DMS53 treated with DMSO at 0.1 percent for 48 hours (cell line): ENCODE data around the gene CALD1.

ENCODE experiments used
- DNase-seq: peaks from one replicate; lab custom pipeline; 2025; ENCODE audit not compliant: unreplicated experiment; lab: John Stamatoyannopoulos, UW

The CALD1 gene

DNA sequence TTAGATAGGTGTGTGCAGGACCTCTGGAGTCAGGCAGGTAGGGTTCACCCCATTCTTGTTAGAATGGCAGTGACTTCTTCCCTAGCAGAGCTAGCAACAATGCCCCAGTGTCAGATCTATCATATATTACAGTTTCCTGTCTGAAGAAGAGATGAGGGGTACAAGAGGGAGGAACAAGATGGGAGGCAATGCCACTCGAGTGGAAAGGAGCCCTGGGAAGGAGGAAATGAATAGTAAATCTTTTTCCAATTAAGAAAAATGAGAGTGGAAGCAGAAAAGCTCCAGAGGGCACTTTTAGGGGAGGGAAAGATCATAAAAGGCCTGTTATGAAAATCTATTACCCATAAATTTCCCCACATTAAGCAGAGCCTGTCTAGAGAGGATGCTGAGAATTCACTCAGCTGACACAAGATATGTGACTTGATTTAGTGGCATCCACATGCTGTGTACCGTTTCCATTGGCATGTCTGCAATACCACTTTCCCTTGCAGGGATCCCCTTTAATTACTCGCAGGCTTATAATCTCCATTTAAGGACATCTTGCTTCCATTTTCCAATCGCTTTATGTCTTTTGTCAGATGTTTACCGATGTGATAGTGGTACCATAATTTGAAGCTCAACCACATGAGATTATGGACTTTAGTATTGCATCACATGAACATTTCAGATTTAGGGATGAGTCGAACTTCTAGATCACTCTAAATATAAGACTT lies 136.9 kb downstream of the CALD1 start:
- no peak for DNase-seq

DNA sequence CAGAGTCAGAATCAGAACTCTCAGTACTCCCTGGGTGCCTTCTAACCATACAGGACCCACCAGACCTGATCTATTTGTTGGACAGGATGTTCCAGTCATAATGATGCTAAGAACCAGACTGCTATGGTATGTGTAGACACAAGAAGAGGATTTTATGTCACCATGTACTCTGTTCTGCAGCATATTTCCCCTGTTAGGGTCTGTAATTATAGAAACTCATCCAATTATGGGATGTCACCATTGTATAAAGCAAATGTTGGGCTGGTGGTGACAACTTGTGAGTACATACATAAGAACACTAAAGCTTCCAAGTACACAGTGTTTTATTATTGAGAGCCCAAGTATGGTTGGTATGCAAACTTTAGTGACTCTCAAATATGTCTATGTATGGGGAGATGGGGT lies 139.8 kb downstream of the CALD1 start:
- no peak for DNase-seq

DNA sequence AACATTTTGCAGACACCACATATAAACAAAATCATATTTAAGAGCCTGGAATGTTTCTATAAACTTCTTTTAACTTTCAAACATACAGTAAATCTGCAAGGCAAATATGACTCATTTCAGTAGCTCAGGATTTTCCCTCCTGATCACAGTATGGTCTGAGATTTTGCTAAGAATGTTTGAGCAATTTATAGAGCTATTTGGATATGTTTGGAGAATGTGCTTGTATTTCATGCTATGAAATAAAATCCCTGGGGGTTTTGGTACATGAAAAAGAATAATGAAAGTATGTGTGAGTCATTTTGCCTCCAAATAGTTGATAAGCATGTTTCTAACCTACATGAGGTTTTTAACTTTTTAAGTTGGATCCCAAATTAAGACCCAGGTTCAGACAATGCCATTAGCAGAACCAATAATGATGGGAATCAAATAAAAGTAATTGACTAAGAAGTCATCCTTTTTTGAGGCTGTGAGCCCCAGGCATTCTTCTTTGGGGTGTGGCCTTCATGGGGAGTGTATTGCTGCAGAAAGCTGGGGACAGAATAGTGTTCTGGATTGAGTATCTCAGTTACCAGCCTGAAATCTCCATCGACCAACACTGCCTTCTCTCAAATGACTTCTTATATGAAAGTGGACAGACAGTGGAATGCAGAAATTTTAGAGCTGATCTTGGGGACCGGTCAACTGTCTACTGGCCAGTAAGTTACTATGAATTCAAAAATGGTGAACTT lies 140.8 kb downstream of the CALD1 start:
- DNase-seq = no peak

DNA sequence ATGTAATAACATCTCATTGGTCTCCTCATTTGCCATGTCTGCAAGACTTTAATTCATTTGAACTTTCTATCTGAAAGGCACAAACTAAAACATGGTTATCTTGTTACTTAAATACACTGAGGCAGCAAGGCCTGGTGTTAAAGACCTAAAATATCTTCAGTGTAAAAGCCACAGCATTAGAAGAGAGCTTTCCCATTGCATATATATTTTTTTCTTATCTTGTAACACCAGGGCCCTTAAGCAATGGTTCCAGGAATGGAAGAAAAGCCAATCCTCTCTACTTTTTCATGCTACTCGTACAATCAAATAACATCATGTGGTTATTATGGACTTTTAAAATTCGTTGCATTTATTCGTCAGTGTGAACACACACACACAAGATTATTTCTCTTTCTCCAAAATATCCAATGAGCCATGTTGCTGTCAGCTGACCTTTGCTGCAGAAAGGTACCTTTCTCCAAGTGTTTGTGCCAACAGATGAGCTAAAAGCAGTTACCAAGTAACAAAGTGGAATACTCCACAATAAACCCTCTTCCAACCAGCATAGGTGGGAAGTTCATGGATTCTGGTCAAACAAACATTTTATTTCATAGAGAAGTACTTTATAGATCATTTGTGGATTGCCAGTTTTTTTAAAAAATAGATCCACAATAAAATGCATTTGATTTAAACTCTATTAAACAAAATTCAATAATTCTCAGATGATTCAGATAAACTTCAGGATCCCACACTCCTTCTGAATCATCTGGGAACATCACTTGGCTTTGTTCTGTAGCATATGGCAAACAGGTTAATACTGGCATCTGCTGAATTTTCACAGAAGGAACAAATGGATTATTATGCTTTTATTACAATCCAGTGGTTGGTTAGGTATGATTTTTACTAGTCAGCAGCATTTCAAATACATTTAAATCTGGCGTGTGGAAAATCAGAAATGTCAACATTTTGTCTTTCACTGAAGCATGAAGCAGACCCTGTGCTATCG lies 143.6 kb downstream of the CALD1 start:
- no peak for DNase-seq

DNA sequence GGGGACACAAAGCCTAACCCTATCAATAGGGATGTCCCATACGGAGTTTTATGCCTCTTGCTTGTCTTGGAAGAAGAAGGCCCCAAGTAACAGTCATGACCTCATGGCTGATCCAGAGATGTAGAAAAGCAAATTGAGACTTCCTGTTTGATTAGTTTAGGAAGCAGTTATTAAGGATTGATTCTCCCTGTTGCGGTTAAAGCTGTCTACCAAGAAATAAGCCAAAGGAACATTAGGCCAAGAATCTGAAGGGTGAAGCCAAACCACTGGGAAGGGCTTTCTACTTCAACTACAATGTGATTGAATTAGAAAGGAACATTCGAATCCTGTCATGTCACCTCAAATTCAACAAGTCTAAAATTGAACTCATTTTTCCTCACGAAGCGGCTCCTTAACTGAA lies 146.3 kb downstream of the CALD1 start:
- no peak for DNase-seq

DNA sequence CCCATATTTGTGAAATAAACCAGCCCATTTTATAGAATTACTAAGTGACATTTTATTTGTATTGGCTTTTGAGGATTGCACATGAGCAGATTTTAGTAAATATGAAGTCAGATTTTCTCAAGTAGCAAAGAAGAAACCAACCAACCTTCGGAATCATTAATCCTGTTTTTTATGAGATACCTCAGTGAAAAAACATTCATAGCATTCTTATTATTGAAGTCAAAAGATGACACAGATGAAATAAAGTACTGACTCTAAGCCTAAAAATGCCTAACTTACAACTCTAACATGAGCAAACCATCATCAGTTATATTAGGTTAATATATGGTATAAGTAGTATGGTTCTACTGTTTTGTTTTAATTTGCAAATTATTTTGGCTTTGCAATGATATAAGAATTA lies 147.0 kb downstream of the CALD1 start:
- no peak for DNase-seq

DNA sequence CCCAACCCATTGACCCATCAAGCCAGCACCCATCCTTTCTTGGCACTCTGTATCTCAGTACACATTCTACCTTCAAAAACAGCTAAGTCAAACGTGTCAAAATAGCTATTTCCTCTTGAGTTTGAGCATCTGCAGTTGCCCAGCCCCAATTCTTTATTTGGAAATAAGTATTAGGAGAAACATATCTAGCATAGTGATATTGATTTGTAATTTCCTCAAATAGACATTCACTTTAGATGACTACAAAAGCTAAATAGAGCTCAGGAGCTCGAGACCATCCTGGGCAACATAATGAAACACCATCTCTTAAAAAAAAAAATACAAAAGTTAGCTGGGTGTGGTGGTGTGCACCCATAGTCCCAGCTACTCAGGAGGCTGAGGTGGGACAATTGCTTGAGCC lies 147.6 kb downstream of the CALD1 start:
- DNase-seq = no peak

DNA sequence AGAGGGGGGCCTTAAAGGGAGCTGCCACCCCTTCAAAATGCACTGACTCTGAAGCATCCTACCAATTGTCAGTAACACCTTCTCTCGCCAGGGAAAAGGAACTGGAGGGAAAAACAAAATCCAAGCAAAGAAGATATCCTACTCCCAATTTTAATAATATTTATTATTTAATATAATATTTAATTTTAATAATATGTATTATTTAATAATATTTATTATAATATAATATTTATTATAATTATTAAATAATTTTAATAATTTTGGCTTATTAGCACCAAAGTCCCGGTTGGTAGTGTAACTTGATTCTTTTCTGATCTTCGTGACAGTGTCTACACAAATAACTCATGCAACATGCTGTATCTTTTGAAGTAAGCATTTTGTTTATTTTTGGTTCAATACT lies 148.3 kb downstream of the CALD1 start:
- no peak for DNase-seq

DNA sequence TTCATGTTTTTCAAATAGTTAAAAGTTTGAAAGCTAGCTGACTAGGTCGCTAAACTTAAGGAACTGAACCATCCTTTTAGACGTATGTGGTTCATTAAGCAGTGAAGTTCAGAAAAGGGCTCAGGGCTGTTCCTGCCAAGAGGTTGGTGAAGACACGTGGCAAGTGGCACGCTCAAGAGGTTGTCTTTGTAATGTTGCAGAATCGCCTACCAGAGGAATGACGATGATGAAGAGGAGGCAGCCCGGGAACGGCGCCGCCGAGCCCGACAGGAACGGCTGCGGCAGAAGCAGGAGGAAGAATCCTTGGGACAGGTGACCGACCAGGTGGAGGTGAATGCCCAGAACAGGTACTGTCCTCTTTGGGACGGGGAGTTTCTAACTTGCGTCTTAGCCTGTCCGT lies 149.1 kb downstream of the CALD1 start:
- DNase-seq = no peak

DNA sequence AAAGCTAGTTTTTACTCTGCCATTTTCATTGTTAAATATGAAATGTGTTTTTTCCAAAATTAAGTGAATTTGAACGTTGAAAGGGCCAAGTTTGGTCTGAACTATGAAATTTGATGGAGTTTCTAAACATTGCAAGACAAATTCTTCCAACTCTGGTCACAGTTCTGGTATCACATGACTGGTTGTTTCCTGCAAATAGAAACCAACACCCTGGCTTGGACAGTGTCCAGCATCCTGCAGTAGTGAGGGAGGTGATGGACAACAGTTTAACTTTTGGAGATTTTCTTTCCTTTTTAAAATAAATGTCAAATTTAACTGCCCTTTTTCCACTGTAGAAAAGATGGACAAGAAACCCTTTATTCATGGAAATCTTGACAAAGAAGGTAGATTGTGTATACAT lies 152.1 kb downstream of the CALD1 start:
- no peak for DNase-seq

DNA sequence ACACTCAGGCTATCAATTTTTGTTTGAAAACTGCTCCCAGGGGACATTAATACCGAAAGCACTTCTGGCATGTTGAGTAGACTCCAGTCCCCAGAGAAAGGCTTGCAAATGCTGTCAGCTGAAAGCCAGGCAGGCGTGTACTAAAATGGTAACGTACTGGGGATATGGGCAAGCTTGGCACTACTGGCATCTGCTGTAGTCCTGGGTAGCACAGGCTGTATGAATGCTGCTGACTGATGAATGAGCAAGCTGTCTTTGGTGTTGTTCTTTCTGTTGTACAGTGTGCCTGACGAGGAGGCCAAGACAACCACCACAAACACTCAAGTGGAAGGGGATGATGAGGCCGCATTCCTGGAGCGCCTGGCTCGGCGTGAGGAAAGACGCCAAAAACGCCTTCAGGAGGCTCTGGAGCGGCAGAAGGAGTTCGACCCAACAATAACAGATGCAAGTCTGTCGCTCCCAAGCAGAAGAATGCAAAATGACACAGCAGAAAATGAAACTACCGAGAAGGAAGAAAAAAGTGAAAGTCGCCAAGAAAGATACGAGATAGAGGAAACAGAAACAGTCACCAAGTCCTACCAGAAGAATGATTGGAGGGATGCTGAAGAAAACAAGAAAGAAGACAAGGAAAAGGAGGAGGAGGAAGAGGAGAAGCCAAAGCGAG lies 153.4 kb downstream of the CALD1 start:
- no peak for DNase-seq

DNA sequence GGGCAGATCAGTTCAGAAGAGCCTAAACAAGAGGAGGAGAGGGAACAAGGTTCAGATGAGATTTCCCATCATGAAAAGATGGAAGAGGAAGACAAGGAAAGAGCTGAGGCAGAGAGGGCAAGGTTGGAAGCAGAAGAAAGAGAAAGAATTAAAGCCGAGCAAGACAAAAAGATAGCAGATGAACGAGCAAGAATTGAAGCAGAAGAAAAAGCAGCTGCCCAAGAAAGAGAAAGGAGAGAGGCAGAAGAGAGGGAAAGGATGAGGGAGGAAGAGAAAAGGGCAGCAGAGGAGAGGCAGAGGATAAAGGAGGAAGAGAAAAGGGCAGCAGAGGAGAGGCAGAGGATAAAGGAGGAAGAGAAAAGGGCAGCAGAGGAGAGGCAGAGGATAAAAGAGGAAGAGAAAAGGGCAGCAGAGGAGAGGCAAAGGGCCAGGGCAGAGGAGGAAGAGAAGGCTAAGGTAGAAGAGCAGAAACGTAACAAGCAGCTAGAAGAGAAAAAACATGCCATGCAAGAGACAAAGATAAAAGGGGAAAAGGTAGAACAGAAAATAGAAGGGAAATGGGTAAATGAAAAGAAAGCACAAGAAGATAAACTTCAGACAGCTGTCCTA lies 154.1 kb downstream of the CALD1 start:
- no peak for DNase-seq

DNA sequence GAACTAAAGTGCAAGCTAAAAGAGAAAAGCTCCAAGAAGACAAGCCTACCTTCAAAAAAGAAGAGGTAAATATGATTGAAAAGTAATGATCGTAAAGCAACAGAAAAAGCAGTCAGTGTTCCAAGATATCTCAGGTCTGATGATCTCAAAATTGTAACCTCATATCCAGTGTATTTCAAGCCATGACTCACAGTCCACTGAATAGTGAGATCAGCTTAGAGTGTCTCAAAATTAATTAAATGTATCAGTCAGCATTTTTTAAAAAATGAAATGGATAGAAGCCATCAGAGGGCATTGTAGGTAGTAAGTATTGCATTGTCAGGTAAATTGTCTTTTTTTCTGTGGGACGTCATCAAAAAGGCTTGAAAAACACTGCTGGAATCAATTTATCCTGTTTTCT lies 156.3 kb downstream of the CALD1 start:
- no peak for DNase-seq

DNA sequence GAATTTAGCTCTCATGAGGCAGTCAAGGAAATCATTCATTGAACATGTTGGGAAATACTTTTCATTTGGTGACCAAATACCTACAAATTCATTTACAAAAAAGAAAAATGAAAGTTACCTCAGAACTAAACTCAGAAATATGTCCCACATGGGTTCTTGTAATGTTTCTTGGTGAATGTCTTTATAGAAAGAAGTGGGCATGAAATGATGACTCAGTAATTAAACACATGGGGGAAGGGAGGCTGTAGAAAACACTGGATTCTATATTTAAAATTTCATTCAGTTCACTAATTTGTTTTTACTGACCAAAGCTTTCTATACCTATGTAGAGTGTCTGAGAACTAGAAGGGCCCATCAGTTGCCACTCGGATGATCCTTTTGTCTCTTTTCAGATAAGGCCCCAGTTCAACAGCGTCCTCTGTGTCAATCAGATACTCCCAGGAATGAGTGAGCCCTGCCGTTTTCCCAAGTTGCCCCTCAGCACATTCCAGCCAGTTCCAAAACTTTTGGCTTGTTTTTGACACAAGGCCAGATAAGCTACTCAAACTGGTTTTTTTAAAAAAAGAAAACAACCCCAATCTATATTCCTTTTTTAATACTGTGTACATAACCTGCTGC lies 157.6 kb downstream of the CALD1 start:
- no peak for DNase-seq

DNA sequence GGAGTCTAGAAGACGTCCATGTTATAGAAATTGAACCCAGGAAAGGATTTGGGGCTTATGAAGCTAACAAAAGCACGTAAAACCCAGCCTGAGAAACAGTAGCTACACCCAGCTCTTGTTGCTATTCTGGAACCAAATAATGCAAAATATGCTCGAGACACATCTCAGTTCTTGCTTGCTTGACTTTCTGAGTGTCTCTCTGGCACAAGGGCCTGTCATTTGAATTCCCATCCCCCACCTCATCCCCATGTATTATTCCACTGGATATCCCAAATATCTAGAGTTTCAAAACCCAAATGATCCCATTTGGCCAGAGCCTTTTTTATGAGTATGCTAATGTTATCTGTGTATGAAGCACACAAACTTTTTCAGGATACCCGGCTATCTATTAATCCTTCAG lies 158.7 kb downstream of the CALD1 start:
- no peak for DNase-seq

DNA sequence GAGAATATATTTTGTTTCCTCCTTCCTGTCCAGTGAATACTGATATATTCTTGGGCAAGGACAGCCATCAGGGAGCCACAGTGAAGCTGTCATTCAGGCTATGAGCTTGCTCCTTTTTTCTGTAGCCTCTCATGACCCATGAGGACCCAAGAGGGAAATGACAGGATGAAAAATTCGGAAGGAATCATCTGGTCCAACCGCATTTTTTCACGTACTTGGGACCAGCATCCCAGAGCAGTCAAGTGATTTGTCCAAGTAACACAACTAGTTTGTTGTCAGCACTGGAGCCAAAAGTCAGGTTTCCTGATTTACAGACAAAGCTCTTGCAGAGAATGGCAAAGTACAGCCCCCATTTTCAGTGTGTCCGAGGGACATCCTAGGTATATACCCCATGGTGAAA lies 159.7 kb downstream of the CALD1 start:
- no peak for DNase-seq

DNA sequence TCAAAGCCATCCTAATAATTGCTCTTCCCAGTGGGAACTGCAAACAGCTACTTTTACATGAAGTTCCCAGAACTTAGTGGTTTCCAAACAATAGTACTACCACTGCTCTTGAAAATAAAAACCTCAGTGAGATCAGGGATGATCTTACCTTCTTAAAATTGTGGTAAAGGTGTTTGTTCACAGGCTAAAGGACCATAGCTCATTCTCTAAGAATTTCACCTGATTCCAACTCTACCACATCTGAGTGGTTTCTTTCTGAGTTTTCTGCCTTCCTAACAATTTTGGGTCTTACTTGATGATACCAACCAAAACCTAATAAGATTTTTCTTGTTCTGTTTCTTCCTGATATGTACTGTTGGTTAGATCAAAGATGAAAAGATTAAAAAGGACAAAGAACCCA lies 161.3 kb downstream of the CALD1 start:
- no peak for DNase-seq

DNA sequence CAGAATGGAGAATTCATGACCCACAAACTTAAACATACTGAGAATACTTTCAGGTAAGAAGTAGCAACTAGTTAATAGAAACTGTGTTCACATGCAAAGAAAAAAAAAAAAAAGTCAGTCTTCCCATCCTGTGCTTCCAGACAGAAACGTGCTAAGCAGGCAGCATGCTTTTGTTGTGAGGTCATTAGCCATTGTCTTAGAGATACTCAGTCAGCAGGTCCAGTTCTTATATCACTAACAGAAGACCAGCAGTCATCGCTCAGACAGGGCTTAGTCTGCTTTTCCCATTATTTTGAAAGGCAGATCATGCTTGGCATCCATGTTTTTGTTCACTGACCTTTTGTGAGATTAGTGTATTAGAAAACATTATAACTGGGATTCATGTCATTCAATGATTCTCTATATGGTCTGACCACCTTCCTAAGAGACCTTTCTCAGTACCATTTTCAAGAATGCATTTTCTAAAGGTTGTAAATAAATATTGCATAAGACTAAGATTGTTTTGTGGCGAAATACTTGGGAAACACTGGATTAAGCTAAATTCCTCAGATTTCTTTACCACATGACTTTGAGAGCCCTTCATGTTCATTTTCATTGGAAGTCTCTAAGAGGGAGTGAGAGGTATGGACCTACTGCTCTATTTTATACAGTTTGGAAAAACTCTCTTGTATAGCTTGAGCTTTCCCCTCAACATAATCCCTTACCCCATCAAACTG lies 161.9 kb downstream of the CALD1 start:
- no peak for DNase-seq

DNA sequence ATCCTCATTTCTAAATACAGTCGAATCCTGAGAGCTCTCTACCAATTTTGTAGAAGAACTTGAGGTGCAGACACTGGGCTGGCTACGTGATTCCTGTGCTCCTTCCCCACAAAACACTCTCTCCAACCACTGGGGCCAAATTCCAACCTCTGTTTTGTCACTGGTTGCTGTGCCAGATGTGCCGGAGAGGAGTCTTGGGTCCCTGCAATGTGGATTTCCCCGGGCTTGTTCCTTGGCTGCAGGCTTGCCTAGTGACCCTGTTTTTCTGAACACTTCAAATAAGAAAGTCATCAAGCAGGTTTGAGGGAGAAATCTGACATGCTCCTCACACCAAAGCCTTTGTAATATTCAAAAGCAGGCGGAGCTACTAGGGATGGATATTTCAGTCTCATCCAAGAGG lies 162.5 kb downstream of the CALD1 start:
- no peak for DNase-seq
